Osteocyte (in vitro differentiated cells): ENCODE data around the gene ADRA2A. TPM values are rescaled to one million over a fixed set of nuclear protein-coding genes. Genes with fewer than 3 reads are reported as not detected.
A peak's percentile ranks its signal among the peaks of the same experiment; 100 is the strongest.

Experiments used
- DNase-seq: peaks from one replicate; pipeline ENCODE4 v3.0.0; 2021; ENCODE audit warnings: mixed read lengths; ENCODE audit not compliant: unreplicated experiment; ENCODE audit errors: extremely low spot score
- H3K27ac Mint-ChIP-seq: one replicate; pipeline ENCODE4 v1.8.0; 2021; ENCODE audit warnings: mild to moderate bottlenecking, mixed read lengths; ENCODE audit not compliant: unreplicated experiment
- H3K27me3 Mint-ChIP-seq: one replicate; pipeline ENCODE4 v1.8.0; 2021; ENCODE audit warnings: mixed read lengths; ENCODE audit not compliant: unreplicated experiment
- H3K36me3 Mint-ChIP-seq: one replicate; pipeline ENCODE4 v1.8.0; 2021; ENCODE audit warnings: mixed read lengths; ENCODE audit not compliant: unreplicated experiment
- H3K4me1 Mint-ChIP-seq: one replicate; pipeline ENCODE4 v1.8.0; 2021; ENCODE audit warnings: mixed read lengths; ENCODE audit not compliant: unreplicated experiment
- H3K4me3 Mint-ChIP-seq: one replicate; pipeline ENCODE4 v1.8.0; 2021; ENCODE audit warnings: mild to moderate bottlenecking, moderate library complexity, mixed read lengths; ENCODE audit not compliant: unreplicated experiment
- H3K9me3 Mint-ChIP-seq: one replicate; pipeline ENCODE4 v1.8.0; 2021; ENCODE audit warnings: mixed read lengths; ENCODE audit not compliant: unreplicated experiment
- CTCF ChIP-seq: fragments of 200-600 bp; sonication (generic); IDR thresholded peaks from 2 replicates; pipeline ENCODE4 v1.5.0; 2021; ENCODE audit warnings: antibody characterized with exemption, mild to moderate bottlenecking, moderate library complexity
- total RNA-seq: library from RNA; stranded (reverse); gene quantifications from 2 replicates; pipeline ENCODE4 v1.2.1, GENCODE V29; 2021

The ADRA2A gene
- total RNA-seq, 1 donor from 2014 or later: not detected

- H3K27me3 Mint-ChIP-seq: peaks cover 30% of the 10 kb centered on the region
- peak; percentile 73 for DNase-seq
- peaks cover 3% of the 10 kb centered on the region for H3K4me1 Mint-ChIP-seq
- TF ChIP-seq CTCF: no peak
- no peak overlapping the region for H3K27ac Mint-ChIP-seq
- no peaks in the 10 kb centered on the region for H3K36me3 Mint-ChIP-seq
- no peaks in the 10 kb centered on the region for H3K9me3 Mint-ChIP-seq
- no peak overlapping the region for H3K4me3 Mint-ChIP-seq
Measured at GRCh38 chr10:111083222-111084095, 6.6 kb downstream of the ADRA2A start.

- peaks cover 30% of the 10 kb centered on the region for H3K27me3 Mint-ChIP-seq
- no peak overlapping the region for H3K27ac Mint-ChIP-seq
- H3K4me3 Mint-ChIP-seq: no peak overlapping the region
- H3K9me3 Mint-ChIP-seq: no peaks in the 10 kb centered on the region
- peak; percentile 80 for DNase-seq
- TF ChIP-seq CTCF: no peak
- H3K4me1 Mint-ChIP-seq: no peaks in the 10 kb centered on the region
- no peaks in the 10 kb centered on the region for H3K36me3 Mint-ChIP-seq
Measured at GRCh38 chr10:111084366-111085255, 7.8 kb downstream of the ADRA2A start.

GRCh38 chr10:111085690-111086353, 9.0 kb downstream of the ADRA2A start:
- H3K27ac Mint-ChIP-seq: no peak overlapping the region
- H3K4me1 Mint-ChIP-seq: no peaks in the 10 kb centered on the region
- TF ChIP-seq CTCF: no peak
- H3K9me3 Mint-ChIP-seq: no peaks in the 10 kb centered on the region
- no peak overlapping the region for H3K4me3 Mint-ChIP-seq
- H3K27me3 Mint-ChIP-seq: peaks cover 34% of the 10 kb centered on the region
- no peaks in the 10 kb centered on the region for H3K36me3 Mint-ChIP-seq
- peak; percentile 65 for DNase-seq

- peaks cover 37% of the 10 kb centered on the region for H3K27me3 Mint-ChIP-seq
Measured at GRCh38 chr10:111086574-111086973, 9.7 kb downstream of the ADRA2A start.

More at GRCh38 chr10:111086574-111086973, 9.7 kb downstream of the ADRA2A start:
- TF ChIP-seq CTCF: no peak
- DNase-seq: no peak
- no peak overlapping the region for H3K4me3 Mint-ChIP-seq
- no peak overlapping the region for H3K27ac Mint-ChIP-seq
- H3K4me1 Mint-ChIP-seq: no peaks in the 10 kb centered on the region
- H3K36me3 Mint-ChIP-seq: no peaks in the 10 kb centered on the region
- H3K9me3 Mint-ChIP-seq: no peaks in the 10 kb centered on the region
